Mesendoderm (in vitro differentiated cells): ENCODE data around the gene CEP295NL.

Experiments used
- DNase-seq: peaks from one replicate; pipeline ENCODE4 v3.0.0; 2013
- H2AK5ac ChIP-seq: 2 replicates; pipeline ENCODE4 v1.6.1; 2013; ENCODE audit warnings: low read length, inconsistent platforms
- H2BK120ac ChIP-seq: 2 replicates; pipeline ENCODE4 v1.6.1; 2013; ENCODE audit warnings: low read depth, mild to moderate bottlenecking, low read length, moderate library complexity, mixed read lengths
- H2BK15ac ChIP-seq: replicated peaks from 2 replicates; pipeline ENCODE4 v1.6.1; 2013; ENCODE audit warnings: low read depth, mild to moderate bottlenecking, moderate library complexity
- H2BK5ac ChIP-seq: 2 replicates; pipeline ENCODE4 v1.6.1; 2013; ENCODE audit warnings: low read length, inconsistent platforms
- H3K18ac ChIP-seq: 2 replicates; pipeline ENCODE4 v1.6.1; 2013; ENCODE audit warnings: mild to moderate bottlenecking, low read length, mixed read lengths
- H3K23ac ChIP-seq: one replicate; pipeline ENCODE4 v1.6.1; 2013; ENCODE audit warnings: low read length
- H3K27ac ChIP-seq: 2 replicates; pipeline ENCODE4 v1.5.1; 2013; ENCODE audit warnings: low read depth, mild to moderate bottlenecking, inconsistent platforms, low read length, moderate library complexity
- H3K27me3 ChIP-seq: 2 replicates; pipeline ENCODE4 v1.6.1; 2013; ENCODE audit warnings: low read length, control low read depth, mild to moderate bottlenecking, inconsistent platforms; ENCODE audit not compliant: insufficient read depth, poor library complexity
- H3K36me3 ChIP-seq: 2 replicates; pipeline ENCODE4 v1.6.1; 2013; ENCODE audit warnings: low read length, inconsistent platforms; ENCODE audit not compliant: control insufficient read depth, insufficient read depth
- H3K4ac ChIP-seq: one replicate; pipeline ENCODE4 v1.6.1; 2013; ENCODE audit warnings: low read depth, mild to moderate bottlenecking, low read length, moderate library complexity
- H3K4me1 ChIP-seq: 2 replicates; pipeline ENCODE4 v1.6.1; 2013; ENCODE audit warnings: low read depth, low read length, inconsistent platforms; ENCODE audit not compliant: control insufficient read depth
- H3K4me2 ChIP-seq: 2 replicates; pipeline ENCODE4 v1.6.1; 2013; ENCODE audit warnings: low read length
- H3K4me3 ChIP-seq: 2 replicates; pipeline ENCODE4 v1.5.1; 2013; ENCODE audit warnings: mild to moderate bottlenecking, low read length
- H3K56ac ChIP-seq: one replicate; pipeline ENCODE4 v1.6.1; 2013; ENCODE audit warnings: low read length
- H3K79me1 ChIP-seq: 2 replicates; pipeline ENCODE4 v1.6.1; 2013; ENCODE audit warnings: low read length, inconsistent platforms
- H3K79me2 ChIP-seq: 2 replicates; pipeline ENCODE4 v1.6.1; 2013; ENCODE audit warnings: mild to moderate bottlenecking, low read length; ENCODE audit not compliant: control insufficient read depth, insufficient read depth
- H3K9ac ChIP-seq: 2 replicates; pipeline ENCODE4 v1.6.1; 2013; ENCODE audit warnings: low read length, inconsistent platforms
- H4K5ac ChIP-seq: one replicate; pipeline ENCODE4 v1.6.1; 2013; ENCODE audit warnings: low read length
- H4K8ac ChIP-seq: one replicate; pipeline ENCODE4 v1.6.1; 2013; ENCODE audit warnings: low read depth, mild to moderate bottlenecking, control low read depth, low read length, moderate library complexity
- WGBS: extraction: QIAGEN DNeasy Blood & Tissue Kit; methylation state at CpG from one replicate; pipeline ENCODE4 v1.1.7; 2013; ENCODE audit warnings: low lambda C conversion rate, missing lambda C conversion rate; ENCODE audit not compliant: insufficient coverage; ENCODE audit errors: extremely low coverage; 5-methylcytosine and 5-hydroxymethylcytosine counted together

The CEP295NL gene

DNA sequence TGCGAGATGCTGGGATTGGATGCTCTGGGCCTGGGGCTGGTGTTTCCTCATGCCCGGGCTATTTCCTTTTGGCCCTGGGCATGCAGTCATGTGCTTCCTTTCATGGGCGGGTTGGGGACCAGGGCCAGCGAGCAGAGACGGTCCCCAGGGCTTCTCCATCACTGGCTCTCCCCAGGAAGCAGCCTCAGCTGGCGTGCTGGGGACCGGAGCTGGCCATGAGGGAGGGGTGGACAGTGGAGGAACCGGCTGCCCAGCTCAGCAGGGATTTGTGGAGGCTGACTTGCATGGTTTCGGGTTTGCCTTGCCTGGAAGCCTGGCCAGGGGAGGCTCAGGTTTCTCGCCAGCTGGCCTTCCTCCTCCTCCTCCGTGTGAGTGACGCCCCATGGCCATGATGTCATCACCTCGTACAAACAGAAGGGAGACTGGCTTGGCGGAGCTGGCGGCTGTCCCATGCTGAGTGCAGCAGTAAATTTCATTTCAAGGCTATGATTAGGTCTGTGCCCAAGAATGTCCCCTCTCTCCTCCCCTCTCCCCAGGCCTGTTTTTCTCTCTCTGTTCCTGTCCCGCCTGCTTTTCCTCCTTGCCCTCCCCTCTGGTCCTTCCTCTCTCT, 31.1 kb upstream of the CEP295NL start:
- Histone ChIP-seq H2BK120ac (no peak overlapping the region), H3K79me2 (no peaks in the 10 kb centered on the region), H3K18ac (no peak overlapping the region), H2AK5ac (no peak overlapping the region), H4K8ac (no peak overlapping the region), H3K27me3 (no peaks in the 10 kb centered on the region), H3K79me1 (no peaks in the 10 kb centered on the region), H3K9ac (no peak overlapping the region), H3K23ac (no peak overlapping the region), H3K36me3 (no peaks in the 10 kb centered on the region), H3K27ac (no peak overlapping the region), H4K5ac (no peak overlapping the region), H3K56ac (no peak overlapping the region), H3K4me1 (no peaks in the 10 kb centered on the region), H2BK15ac (no peak overlapping the region), H3K4me3 (no peak overlapping the region), H3K4me2 (no peak overlapping the region), H2BK5ac (no peak overlapping the region), H3K4ac (no peak overlapping the region)
- DNase-seq, result peak; percentile 76
- no CpG with 5 or more reads among the region's 16 CpGs for WGBS

DNA sequence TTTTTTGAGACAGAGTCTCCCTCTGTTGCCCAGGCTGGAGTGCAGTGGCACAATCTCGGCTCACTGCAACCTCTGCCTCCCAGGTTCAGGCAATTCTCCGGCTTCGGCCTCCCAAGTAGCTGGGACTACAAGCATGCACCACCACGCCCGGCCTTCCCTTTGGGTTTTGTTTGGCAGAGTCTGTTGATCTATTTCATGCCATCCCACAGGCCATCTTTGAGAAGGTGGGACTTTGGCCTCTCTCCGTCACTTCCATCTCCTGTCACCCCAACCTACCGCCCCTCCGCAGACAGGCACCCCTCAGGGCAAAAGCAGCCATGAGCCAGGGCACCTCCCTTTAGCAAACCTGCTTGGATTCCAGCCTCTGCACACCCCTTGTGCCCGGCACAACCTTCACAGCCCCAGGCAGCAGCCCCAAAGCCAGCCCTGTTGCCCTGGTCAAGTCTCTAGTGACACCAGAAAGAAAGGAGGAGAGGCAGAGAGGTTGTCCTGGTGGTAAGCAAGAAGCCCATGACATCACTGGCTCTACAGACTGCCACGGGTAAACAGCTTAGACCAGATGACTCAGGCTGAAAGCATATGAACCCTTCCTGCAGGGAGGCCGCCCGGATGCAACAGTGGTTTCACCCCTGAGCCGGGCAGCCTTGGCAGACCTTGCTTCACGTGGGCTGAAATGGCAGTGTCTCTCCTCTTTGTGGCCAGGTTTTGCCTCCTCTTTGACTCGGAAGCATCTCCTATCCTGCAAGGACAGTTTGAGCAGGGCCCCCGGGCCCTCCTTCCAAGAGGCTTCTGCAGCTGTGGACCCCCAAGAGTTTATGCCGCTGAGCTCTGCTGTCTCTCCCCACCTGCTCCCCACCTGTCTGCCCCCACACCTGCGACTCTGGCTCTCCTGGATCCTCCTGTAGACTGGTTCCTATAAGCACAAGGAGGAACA, 30.3 kb upstream of the CEP295NL start:
- WGBS, result no CpG with 5 or more reads among the region's 18 CpGs
- no peaks in the 10 kb centered on the region for H3K79me2 ChIP-seq
- H3K27ac ChIP-seq, result no peak overlapping the region
- H2BK5ac ChIP-seq, result no peak overlapping the region
- H3K56ac ChIP-seq, result no peak overlapping the region
- H4K8ac ChIP-seq, result no peak overlapping the region
- no peaks in the 10 kb centered on the region for H3K27me3 ChIP-seq
- no peak overlapping the region for H3K4ac ChIP-seq
- no peaks in the 10 kb centered on the region for H3K36me3 ChIP-seq
- no peak overlapping the region for H3K9ac ChIP-seq
- no peak overlapping the region for H3K4me3 ChIP-seq
- H2BK120ac ChIP-seq, result no peak overlapping the region
- no peaks in the 10 kb centered on the region for H3K4me1 ChIP-seq
- H3K79me1 ChIP-seq, result no peaks in the 10 kb centered on the region
- no peak overlapping the region for H3K23ac ChIP-seq
- DNase-seq, result peak; percentile 61
- H3K18ac ChIP-seq, result no peak overlapping the region
- H2AK5ac ChIP-seq, result no peak overlapping the region
- no peak overlapping the region for H3K4me2 ChIP-seq
- H2BK15ac ChIP-seq, result no peak overlapping the region
- no peak overlapping the region for H4K5ac ChIP-seq

- H4K5ac ChIP-seq, result no peak overlapping the region
- H3K79me1 ChIP-seq, result no peaks in the 10 kb centered on the region
- H3K4me1 ChIP-seq, result no peaks in the 10 kb centered on the region
- H2BK120ac ChIP-seq, result no peak overlapping the region
- no peak overlapping the region for H2BK5ac ChIP-seq
- no peak overlapping the region for H3K56ac ChIP-seq
- H3K36me3 ChIP-seq, result no peaks in the 10 kb centered on the region
- H3K18ac ChIP-seq, result no peak overlapping the region
- WGBS, result no CpG with 5 or more reads among the region's 31 CpGs
- no peak for DNase-seq
- H3K23ac ChIP-seq, result no peak overlapping the region
- no peaks in the 10 kb centered on the region for H3K79me2 ChIP-seq
- H3K27ac ChIP-seq, result no peak overlapping the region
- H3K4me2 ChIP-seq, result no peak overlapping the region
- no peak overlapping the region for H3K4ac ChIP-seq
- no peak overlapping the region for H2AK5ac ChIP-seq
- no peak overlapping the region for H4K8ac ChIP-seq
- H2BK15ac ChIP-seq, result no peak overlapping the region
- no peaks in the 10 kb centered on the region for H3K27me3 ChIP-seq
- H3K9ac ChIP-seq, result no peak overlapping the region
- no peak overlapping the region for H3K4me3 ChIP-seq
Measured at GRCh38 chr17:78929908-78930775, 27.1 kb upstream of the CEP295NL start.

DNA sequence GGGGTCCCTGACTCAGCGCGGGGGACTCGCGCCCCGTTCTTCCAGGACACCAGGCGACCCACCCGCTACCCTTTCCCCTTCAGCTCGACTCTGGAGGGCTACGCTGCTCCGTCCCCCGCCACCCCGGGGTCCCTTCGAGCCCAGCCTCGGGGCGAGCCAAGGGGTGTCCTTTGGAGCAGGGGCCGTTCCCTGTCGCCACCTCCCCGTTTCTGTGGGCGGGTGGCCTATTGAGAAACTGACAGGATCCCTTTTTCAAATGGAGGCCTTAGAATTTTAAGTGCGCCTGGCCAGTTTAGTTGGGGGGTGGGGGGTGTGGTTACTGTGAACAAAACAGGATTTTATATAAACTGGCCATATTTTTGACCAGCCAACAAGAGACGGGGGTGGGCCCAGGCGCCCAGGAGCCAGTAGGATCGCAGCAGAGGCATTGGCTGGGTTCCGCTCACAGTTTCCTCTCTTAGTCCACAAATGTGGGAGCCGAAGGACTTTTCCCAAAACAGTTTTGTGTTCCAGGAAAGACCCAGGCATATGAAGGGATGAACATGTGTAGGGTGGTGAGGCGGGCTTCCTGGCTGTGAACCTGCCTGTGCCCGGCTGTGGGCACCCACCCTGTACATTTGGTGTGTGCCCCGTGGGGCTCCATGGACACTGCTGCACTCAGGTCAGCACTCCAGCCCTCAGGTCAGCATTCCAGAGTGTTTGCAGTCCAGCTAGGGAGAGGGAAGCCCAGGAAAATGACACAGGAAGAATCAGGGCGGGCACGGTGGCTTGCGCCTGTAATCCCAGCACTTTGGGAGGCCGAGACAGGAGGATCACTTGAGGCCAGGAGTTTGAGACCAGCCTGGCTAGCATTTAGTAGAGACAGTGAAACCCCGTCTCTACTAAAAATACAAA, 22.9 kb upstream of the CEP295NL start:
- Histone ChIP-seq H3K18ac (peak overlapping the region; percentile 91), H3K4me1 (no peaks in the 10 kb centered on the region), H3K27ac (no peak overlapping the region), H4K8ac (no peak overlapping the region), H3K9ac (peak overlapping the region; percentile 76), H2BK120ac (peak overlapping the region; percentile 16), H2BK15ac (no peak overlapping the region), H2BK5ac (no peak overlapping the region), H3K4ac (peak overlapping the region; percentile 58), H3K23ac (no peak overlapping the region), H4K5ac (no peak overlapping the region), H3K27me3 (no peaks in the 10 kb centered on the region), H3K79me2 (peaks cover 3% of the 10 kb centered on the region), H3K56ac (peak overlapping the region; percentile 80), H3K36me3 (no peaks in the 10 kb centered on the region), H3K4me3 (peak overlapping the region; percentile 15), H3K4me2 (peak overlapping the region; percentile 45), H3K79me1 (peaks cover 7% of the 10 kb centered on the region), H2AK5ac (no peak overlapping the region)
- no CpG with 5 or more reads among the region's 33 CpGs for WGBS
- peak; percentile 24 for DNase-seq

DNA sequence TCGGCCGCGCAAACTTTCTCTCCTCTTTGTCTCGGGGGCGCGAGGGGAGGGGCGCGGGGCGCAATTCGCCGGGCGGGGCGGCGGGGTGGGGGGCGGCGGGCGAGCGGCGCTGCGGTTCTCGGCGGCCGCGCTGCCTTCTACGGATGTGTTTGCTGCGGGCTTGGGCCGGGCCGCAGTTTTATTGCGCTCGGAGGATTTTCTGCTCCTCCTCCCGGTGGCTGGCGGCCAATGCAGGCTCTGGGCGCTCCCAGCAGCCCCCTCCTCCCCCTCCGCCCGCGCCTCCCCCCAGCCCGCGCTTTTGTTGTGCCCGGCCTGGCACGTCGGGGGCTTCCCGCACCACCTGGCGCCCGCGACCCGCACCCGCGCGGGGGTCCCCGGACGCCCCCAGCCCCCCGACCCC, 22.2 kb upstream of the CEP295NL start, which contains the start of gene TIMP2:
TSS of gene TIMP2 (minus strand) at position 154 of the 400 bp plus-strand sequence. CDS start 299 bp downstream, outside the sequence.
- Histone ChIP-seq H2BK120ac (peak within 1 kb of the TSS; percentile 39), H3K18ac (peak within 1 kb of the TSS; percentile 97), H3K4me1 (no peaks in the 10 kb centered on the region), H4K8ac (peak within 1 kb of the TSS; percentile 93), H3K4me2 (peak within 1 kb of the TSS; percentile 78), H3K27ac (no peak within 1 kb of the TSS), H3K79me1 (peaks cover 7% of the 10 kb centered on the region), H3K36me3 (no peaks in the 10 kb centered on the region), H3K9ac (peak within 1 kb of the TSS; percentile 76), H3K56ac (peak within 1 kb of the TSS; percentile 82), H4K5ac (no peak within 1 kb of the TSS), H2BK5ac (no peak within 1 kb of the TSS), H3K23ac (no peak within 1 kb of the TSS), H2AK5ac (no peak within 1 kb of the TSS), H2BK15ac (no peak within 1 kb of the TSS), H3K4ac (peak within 1 kb of the TSS; percentile 79), H3K79me2 (peaks cover 3% of the 10 kb centered on the region), H3K4me3 (peak within 1 kb of the TSS; percentile 46), H3K27me3 (no peaks in the 10 kb centered on the region)
- no CpG with 5 or more reads among the region's 52 CpGs for WGBS
- DNase-seq, result peak; percentile 89
